ENCODE results near the gene PDIK1L. TPM values are rescaled to one million over a fixed set of nuclear protein-coding genes. Genes with fewer than 3 reads are reported as not detected.

Gene PDIK1L
- total and polyA plus RNA-seq, 2 donors (not counting 1 experiment from before 2014, with no cell fraction given), result 1.3 to 17.3 TPM

DNA sequence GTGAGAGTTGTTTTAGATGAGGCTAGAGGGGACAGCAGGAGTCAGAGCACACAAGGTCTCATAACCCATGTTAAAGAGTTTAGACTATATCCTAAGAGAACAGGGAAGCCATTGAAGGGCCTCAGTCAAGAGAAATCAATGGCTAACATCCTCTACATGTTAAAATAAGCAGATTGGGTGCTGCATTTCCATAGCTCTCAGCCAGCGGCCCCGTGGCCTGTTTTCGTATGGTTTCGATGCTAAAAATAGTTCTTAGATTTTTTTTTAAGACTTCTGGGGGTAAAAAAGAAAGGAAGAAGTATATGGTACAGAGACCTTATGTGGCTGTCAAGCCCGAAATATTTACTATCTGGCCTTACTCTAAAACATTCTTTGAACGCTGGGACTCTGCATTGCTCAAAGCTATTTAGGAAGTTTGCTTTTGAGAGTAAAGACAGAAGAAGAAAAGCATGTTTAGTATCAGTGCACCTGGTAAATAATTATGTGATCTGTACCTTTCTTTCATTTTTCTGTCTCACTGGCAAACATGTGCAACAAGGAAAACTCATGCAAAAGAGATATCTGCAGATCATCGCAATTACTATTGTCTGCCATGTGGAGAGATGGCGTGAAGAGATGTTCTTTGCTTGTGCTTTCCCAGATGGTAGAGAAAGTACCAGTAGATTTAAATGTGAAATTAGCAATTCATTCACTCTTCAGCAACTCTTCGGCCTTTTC, 8.4 kb downstream of the PDIK1L start:
- no peaks in the 10 kb centered on the region for H3K9me3 ChIP-seq (ENCODE audit: control extremely low read depth in 1 of 3, control insufficient read depth in 2 of 3, insufficient read depth in 1 of 3, low read length in 2 of 3)
- no peaks in the 10 kb centered on the region for H3K27me3 ChIP-seq (replicated peaks in 1 of 4; ENCODE audit: control extremely low read depth in 1 of 4, control insufficient read depth in 3 of 4, insufficient read depth in 4 of 4, low read length in 3 of 4)
- DNase-seq (no peak), ATAC-seq (ENCODE audit: low read depth) (no peak)
- TF ChIP-seq, protein P1, sequence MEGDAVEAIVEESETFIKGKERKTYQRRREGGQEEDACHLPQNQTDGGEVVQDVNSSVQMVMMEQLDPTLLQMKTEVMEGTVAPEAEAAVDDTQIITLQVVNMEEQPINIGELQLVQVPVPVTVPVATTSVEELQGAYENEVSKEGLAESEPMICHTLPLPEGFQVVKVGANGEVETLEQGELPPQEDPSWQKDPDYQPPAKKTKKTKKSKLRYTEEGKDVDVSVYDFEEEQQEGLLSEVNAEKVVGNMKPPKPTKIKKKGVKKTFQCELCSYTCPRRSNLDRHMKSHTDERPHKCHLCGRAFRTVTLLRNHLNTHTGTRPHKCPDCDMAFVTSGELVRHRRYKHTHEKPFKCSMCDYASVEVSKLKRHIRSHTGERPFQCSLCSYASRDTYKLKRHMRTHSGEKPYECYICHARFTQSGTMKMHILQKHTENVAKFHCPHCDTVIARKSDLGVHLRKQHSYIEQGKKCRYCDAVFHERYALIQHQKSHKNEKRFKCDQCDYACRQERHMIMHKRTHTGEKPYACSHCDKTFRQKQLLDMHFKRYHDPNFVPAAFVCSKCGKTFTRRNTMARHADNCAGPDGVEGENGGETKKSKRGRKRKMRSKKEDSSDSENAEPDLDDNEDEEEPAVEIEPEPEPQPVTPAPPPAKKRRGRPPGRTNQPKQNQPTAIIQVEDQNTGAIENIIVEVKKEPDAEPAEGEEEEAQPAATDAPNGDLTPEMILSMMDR (IDR thresholded peaks at IDR 0.05), result no peak
- TF ChIP-seq EZH2 (IDR thresholded peaks at IDR 0.05; ENCODE audit: borderline replicate concordance, insufficient read depth, low read depth, low read length, poor library complexity, severe bottlenecking), result no peak
- POLR2A ChIA-PET, result no interaction called here
- H2AFZ ChIP-seq (ENCODE audit: insufficient read depth, low read depth, low read length, poor library complexity, severe bottlenecking), result no peak overlapping the region
- H3K4me1 ChIP-seq (ENCODE audit: control insufficient read depth in 2 of 2, insufficient read depth in 2 of 2, low read length in 2 of 2), result peaks cover 7% of the 10 kb centered on the region in 2 donors
- peaks cover 19% of the 10 kb centered on the region for H3K79me2 ChIP-seq (ENCODE audit: control insufficient read depth, insufficient read depth, low read length)
- H3K27ac ChIP-seq (ENCODE audit: low read length in 2 of 2), result peak overlapping the region in 1 of 2 donors; percentile 30
- H3K4me3 ChIP-seq (ENCODE audit: control extremely low read depth in 1 of 5, extremely low read depth in 1 of 5, insufficient read depth in 1 of 5, low read depth in 2 of 5, low read length in 4 of 5), result no peak overlapping the region
- H3K4me3 Mint-ChIP-seq, result no peak overlapping the region
- CTCF ChIA-PET, result interaction anchor here (0.9 to 1.0 kb wide), 2 partner anchors 25 to 169 kb away, joined by 3 to 4 read pairs; no protein-coding TSS in a partner anchor
- peaks cover 0 to 30% of the 10 kb centered on the region in 2 experiments for H3K36me3 ChIP-seq (replicated peaks in 1 of 2; ENCODE audit: control extremely low read depth in 1 of 2, control insufficient read depth in 1 of 2, extremely low read depth in 1 of 2, insufficient read depth in 2 of 2, low read length in 1 of 2)
- H3K27me3 Mint-ChIP-seq, result no peaks in the 10 kb centered on the region
- H4K20me1 ChIP-seq (ENCODE audit: control insufficient read depth, insufficient read depth, low read length, poor library complexity, severe bottlenecking), result no peaks in the 10 kb centered on the region
- intact Hi-C loops (cut with micrococcal nuclease), result no loop called here
- peaks cover 11% of the 10 kb centered on the region for H3K4me1 Mint-ChIP-seq
- WGBS (ENCODE audit: insufficient coverage), result 49% methylated on average over 5 of the region's 9 CpGs
- no peak overlapping the region for H3K27ac Mint-ChIP-seq
- H3K9ac ChIP-seq (ENCODE audit: low read length), result no peak overlapping the region
- H3K4me2 ChIP-seq (replicated peaks; ENCODE audit: low read depth, low read length, poor library complexity, severe bottlenecking), result peak overlapping the region; percentile 17
- H3K9me3 Mint-ChIP-seq (ENCODE audit: insufficient read depth), result no peaks in the 10 kb centered on the region

All from B cell (primary cell).